Thyroid gland (tissue), 4 donors: ENCODE results near the gene IL3RA. TPM values are rescaled to one million over a fixed set of nuclear protein-coding genes. Genes with fewer than 3 reads are reported as not detected.
A peak's percentile ranks its signal among the peaks of the same experiment; 100 is the strongest.

Experiments used
- DNase-seq, 2 donors: peaks; one replicate each; pipeline ENCODE4 v3.0.0-alpha.2; 2019
- H3K27ac ChIP-seq, 3 donors: fragments of 200-600 bp; sonication (generic); 1 replicate in 2 of 3; 2 replicates in 1 of 3; pipeline ENCODE4 v1.5.1; 2016 to 2019; ENCODE audit warnings: mild to moderate bottlenecking in 1 of 3, moderate library complexity in 1 of 3
- H3K27me3 ChIP-seq: fragments of 200-600 bp; sonication (generic); one replicate; pipeline ENCODE4 v1.5.1; 2019
- H3K36me3 ChIP-seq, 2 donors: fragments of 200-600 bp; sonication (generic); one replicate each; pipeline ENCODE4 v1.5.1; 2016 to 2019
- H3K4me1 ChIP-seq, 2 donors: fragments of 200-600 bp; sonication (generic); one replicate each; pipeline ENCODE4 v1.5.1; 2017 to 2019
- H3K4me3 ChIP-seq, 3 donors: fragments of 200-600 bp; sonication (generic); replicated peaks in 1 of 3; 1 replicate in 2 of 3; 2 replicates in 1 of 3; pipeline ENCODE4 v1.5.1; 2016; ENCODE audit warnings: mild to moderate bottlenecking in 1 of 3
- H3K9me3 ChIP-seq: fragments of 200-600 bp; sonication (generic); one replicate; pipeline ENCODE4 v1.5.1; 2017
- POLR2A ChIP-seq, 2 donors: fragments of 450-650 bp; IDR thresholded peaks; one replicate each; pipeline ENCODE4 v1.6.1; 2017; ENCODE audit warnings: antibody characterized with exemption in 2 of 2, mild to moderate bottlenecking in 2 of 2, moderate library complexity in 1 of 2
- WGBS, 2 donors: methylation state at CpG; one replicate each; pipeline ENCODE4 v1.1.5; 2017; 5-methylcytosine and 5-hydroxymethylcytosine counted together
- intact Hi-C: fragments of 100-400 bp; cut with DNase I; formaldehyde crosslinking; loops from one replicate; pipeline ENCODE4 v1.15.1; 2023
- total RNA-seq, 4 donors: library from RNA; depleted of rRNA; stranded (reverse); fragments of >200 nt; gene quantifications; one replicate each; pipeline ENCODE4 v1.2.3, GENCODE V29; 2016
- TF ChIP-seq, protein P1 (sequence below), 6 experiments: fragments of 200-600 bp in 3 of 6; fragments of 450-650 bp in 3 of 6; sonication (generic) in 3 of 6; IDR thresholded peaks; one replicate each; pipeline ENCODE4 v1.5.1; 2016 to 2019; ENCODE audit warnings: antibody characterized with exemption in 6 of 6, mild to moderate bottlenecking in 2 of 6, inconsistent platforms in 1 of 6, moderate library complexity in 1 of 6

The IL3RA gene
- total RNA-seq, 4 donors from 2014 or later: 0.89 to 4.5 (median 3.3) TPM

DNA sequence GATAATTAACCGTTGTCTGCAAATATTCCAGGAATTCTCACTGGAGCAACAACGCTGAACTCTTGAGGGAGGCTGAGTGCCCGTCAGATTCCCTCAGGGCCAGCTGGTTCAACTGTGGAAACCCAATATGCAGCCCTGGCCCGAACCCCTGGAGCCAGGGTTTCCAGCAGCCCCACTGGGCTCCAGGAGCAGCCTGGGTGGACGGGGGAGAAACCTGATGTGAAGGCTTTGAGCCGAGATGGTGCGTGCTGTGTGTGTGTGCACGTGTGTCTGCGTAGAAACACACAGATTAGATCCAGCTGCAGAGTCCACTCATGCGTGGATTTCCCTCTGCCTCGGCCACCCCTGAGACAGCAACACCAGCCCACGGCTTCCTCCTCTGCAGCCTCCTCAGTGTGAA is 74.7 kb downstream of the IL3RA start:
- no peaks in the 10 kb centered on the region for H3K9me3 ChIP-seq
- TF ChIP-seq, protein P1, sequence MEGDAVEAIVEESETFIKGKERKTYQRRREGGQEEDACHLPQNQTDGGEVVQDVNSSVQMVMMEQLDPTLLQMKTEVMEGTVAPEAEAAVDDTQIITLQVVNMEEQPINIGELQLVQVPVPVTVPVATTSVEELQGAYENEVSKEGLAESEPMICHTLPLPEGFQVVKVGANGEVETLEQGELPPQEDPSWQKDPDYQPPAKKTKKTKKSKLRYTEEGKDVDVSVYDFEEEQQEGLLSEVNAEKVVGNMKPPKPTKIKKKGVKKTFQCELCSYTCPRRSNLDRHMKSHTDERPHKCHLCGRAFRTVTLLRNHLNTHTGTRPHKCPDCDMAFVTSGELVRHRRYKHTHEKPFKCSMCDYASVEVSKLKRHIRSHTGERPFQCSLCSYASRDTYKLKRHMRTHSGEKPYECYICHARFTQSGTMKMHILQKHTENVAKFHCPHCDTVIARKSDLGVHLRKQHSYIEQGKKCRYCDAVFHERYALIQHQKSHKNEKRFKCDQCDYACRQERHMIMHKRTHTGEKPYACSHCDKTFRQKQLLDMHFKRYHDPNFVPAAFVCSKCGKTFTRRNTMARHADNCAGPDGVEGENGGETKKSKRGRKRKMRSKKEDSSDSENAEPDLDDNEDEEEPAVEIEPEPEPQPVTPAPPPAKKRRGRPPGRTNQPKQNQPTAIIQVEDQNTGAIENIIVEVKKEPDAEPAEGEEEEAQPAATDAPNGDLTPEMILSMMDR (IDR thresholded peaks at IDR 0.05): no peak
- TF ChIP-seq POLR2A (IDR thresholded peaks at IDR 0.05): no peak
- H3K4me1 ChIP-seq: no peaks in the 10 kb centered on the region
- DNase-seq: peak; percentile 64 to 83
- WGBS, 2 donors: 36 to 62% methylated on average over 11 to 12 of the region's 12 CpGs
- no peak overlapping the region for H3K27ac ChIP-seq
- intact Hi-C loops: no loop called here
- H3K27me3 ChIP-seq: no peaks in the 10 kb centered on the region
- no peak overlapping the region for H3K4me3 ChIP-seq
- peaks cover 23 to 28% of the 10 kb centered on the region in 2 donors for H3K36me3 ChIP-seq

DNA sequence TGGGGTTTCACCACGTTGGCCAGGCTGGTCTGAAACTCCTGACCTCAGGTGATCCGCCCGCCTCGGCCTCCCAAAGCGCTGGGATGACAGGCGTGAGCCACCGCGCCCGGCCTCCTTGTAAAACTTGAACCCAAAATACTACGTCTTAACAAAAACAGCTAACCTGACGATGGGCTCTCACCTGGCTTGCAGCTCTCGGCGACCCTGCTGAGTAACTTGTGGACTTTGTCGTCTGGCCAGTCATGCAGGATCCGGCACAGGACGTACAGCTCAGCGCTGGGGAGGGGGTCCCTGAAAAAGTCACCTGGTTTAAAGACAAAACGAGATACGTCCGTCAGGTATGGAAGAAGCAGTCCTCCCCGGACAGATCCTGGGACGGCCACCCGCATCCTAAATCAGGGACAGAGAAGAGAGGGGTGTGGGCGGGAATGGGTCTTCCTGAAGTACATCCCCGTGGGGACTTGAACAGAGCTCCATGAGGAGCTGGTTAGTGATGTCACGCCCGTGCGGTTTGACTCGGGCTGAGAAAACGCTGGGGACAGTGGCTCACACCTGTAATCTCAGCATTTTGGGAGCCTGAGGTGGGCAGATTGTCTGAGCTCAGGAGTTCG is 76.1 kb downstream of the IL3RA start:
- no peak for DNase-seq
- 84 to 90% methylated on average over 25 to 30 of the region's 31 CpGs for WGBS, 2 donors
- intact Hi-C loops: no loop called here
- no peaks in the 10 kb centered on the region for H3K4me1 ChIP-seq
- no peaks in the 10 kb centered on the region for H3K27me3 ChIP-seq
- no peak overlapping the region for H3K4me3 ChIP-seq
- peaks cover 18 to 21% of the 10 kb centered on the region in 2 donors for H3K36me3 ChIP-seq
- no peak for TF ChIP-seq POLR2A (IDR thresholded peaks at IDR 0.05)
- TF ChIP-seq, protein P1 (IDR thresholded peaks at IDR 0.05): no peak
- no peak overlapping the region for H3K27ac ChIP-seq
- H3K9me3 ChIP-seq: no peaks in the 10 kb centered on the region

DNA sequence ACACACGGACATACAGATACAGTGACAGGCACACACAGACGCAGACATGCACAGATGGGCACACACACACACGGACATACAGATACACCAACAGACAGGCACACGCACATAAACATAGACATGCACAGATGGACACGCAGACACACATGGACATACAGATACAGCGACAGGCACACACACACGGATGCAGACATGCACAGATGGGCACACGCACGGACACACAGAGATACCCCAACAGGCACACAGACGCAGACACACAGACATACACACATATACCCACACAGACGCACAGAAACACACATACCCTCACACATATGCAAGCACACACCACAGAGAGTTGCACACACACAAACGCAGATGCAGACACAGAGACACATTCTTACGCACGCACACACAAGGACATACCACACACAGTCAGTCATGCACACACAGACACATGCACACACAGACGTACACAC is 79.8 kb downstream of the IL3RA start:
- H3K27me3 ChIP-seq: no peaks in the 10 kb centered on the region
- no peaks in the 10 kb centered on the region for H3K4me1 ChIP-seq
- DNase-seq: no peak
- no peaks in the 10 kb centered on the region for H3K9me3 ChIP-seq
- 69 to 72% methylated on average over 15 of the region's 15 CpGs for WGBS, 2 donors
- no peak overlapping the region for H3K27ac ChIP-seq
- H3K36me3 ChIP-seq: peaks cover 19 to 31% of the 10 kb centered on the region in 2 donors
- TF ChIP-seq, protein P1 (IDR thresholded peaks at IDR 0.05): no peak
- TF ChIP-seq POLR2A (IDR thresholded peaks at IDR 0.05): no peak
- no peak overlapping the region for H3K4me3 ChIP-seq
- intact Hi-C loops: no loop called here

DNA sequence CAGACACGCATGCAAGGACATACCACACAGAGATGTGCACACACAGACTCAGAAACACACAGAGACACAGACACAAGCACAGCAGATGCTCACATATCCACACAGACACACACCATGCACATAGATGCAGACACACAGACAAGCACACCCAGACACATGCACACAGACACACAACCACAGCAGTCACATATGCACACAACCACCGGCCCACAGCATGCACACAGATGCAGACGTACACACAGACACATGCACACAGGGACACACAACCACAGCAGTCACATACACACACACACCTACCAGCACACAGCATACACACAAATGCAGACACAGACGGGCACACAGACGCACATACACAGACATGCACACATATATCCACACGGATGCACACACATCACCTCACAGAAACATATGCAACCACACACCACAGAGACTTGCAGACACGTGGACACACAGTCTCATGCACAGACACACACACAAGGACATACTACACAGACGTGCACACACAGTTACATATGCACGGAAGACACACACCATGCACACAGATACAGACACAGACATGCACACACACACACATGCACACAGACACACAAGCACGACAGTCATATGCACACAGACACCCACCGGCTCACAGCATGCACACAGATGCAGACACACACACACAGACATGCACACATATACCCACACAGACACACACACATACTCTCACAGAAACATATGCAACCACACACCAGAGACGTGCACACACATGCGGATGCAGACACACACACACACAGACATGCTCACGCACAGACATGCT is 80.6 kb downstream of the IL3RA start:
- WGBS, 2 donors: 76 to 78% methylated on average over 11 to 13 of the region's 14 CpGs
- Histone ChIP-seq H3K27ac (no peak overlapping the region), H3K4me1 (no peaks in the 10 kb centered on the region), H3K9me3 (no peaks in the 10 kb centered on the region), H3K27me3 (no peaks in the 10 kb centered on the region), H3K36me3 (peaks cover 16 to 31% of the 10 kb centered on the region in 2 donors), H3K4me3 (no peak overlapping the region)
- DNase-seq: no peak
- intact Hi-C loops: no loop called here
- no peak for TF ChIP-seq POLR2A (IDR thresholded peaks at IDR 0.05)
- TF ChIP-seq, protein P1 (IDR thresholded peaks at IDR 0.05): no peak
